Lower lobe of right lung (tissue), 2 donors: ENCODE data around the gene TEX9. TPM values are rescaled to one million over a fixed set of nuclear protein-coding genes. Genes with fewer than 3 reads are reported as not detected.

Experiments
- ATAC-seq, 2 donors: fragments of 200-7000 bp; cut with Tn5 transposase; one replicate each; pipeline ENCODE4 v1.9.1; 2020 to 2022; ENCODE audit warnings: mild to moderate bottlenecking in 2 of 2, moderate library complexity in 2 of 2
- DNase-seq: peaks from one replicate; pipeline ENCODE4 v3.0.0-alpha.2; 2020
- H3K27ac ChIP-seq: fragments of 200-600 bp; one replicate; pipeline ENCODE4 v1.8.0; 2022
- H3K27me3 ChIP-seq: fragments of 200-600 bp; one replicate; pipeline ENCODE4 v1.8.0; 2022; ENCODE audit warnings: low read depth
- H3K36me3 ChIP-seq: fragments of 200-600 bp; one replicate; pipeline ENCODE4 v1.8.0; 2022; ENCODE audit warnings: mild to moderate bottlenecking
- H3K4me1 ChIP-seq: fragments of 200-600 bp; one replicate; pipeline ENCODE4 v1.8.0; 2022
- H3K4me3 ChIP-seq: fragments of 200-600 bp; one replicate; pipeline ENCODE4 v1.8.0; 2022; ENCODE audit warnings: mild to moderate bottlenecking
- H3K9me3 ChIP-seq: fragments of 200-600 bp; one replicate; pipeline ENCODE4 v1.8.0; 2022
- intact Hi-C: fragments of 100-400 bp; cut with DNase I; formaldehyde crosslinking; loops from one replicate; pipeline ENCODE4 v1.11.0; 2022
- total RNA-seq: library from RNA; stranded (reverse); fragmentation: NEBNext Ultra II Directional; extraction: Animal tissue kit (Norgen Biotek cat#: 25700); gene quantifications from one replicate; pipeline ENCODE4 v1.2.1, GENCODE V29; 2021
- TF ChIP-seq, protein P1 (sequence below): fragments of 200-600 bp; IDR thresholded peaks from one replicate; pipeline ENCODE4 v1.8.0; 2022; ENCODE audit warnings: antibody characterized with exemption, mild to moderate bottlenecking
- donor health status: DM: no; HTN: yes; CAD: no; lungs with severe emphysema.

The TEX9 gene
- total RNA-seq, 1 donor from 2014 or later: 11.6 TPM

DNA sequence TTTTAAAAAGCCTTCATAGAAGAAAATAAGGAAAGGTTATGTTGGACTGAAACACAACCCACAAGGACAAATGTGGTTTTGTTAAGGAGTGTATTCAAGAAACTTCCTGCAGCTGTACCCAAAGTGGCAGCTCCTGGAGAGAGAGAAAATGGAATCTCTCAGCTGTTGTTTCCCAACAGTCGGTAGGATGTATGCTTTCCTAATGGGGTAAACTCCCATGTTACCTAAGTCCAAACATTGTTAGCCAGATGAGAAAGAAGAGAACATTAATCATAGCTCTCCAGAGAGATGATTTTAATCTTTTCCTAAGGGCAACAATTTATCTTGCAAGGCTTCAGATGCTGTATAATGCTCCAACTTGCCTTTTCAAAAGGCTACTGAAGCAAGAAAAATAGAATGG, 22.6 kb upstream of the TEX9 start:
- Histone ChIP-seq H3K36me3 (no peaks in the 10 kb centered on the region), H3K4me3 (no peak overlapping the region), H3K4me1 (no peaks in the 10 kb centered on the region), H3K27me3 (no peaks in the 10 kb centered on the region), H3K27ac (no peak overlapping the region), H3K9me3 (no peaks in the 10 kb centered on the region)
- intact Hi-C loops: no loop called here
- ATAC-seq (no peak), DNase-seq (no peak)
- TF ChIP-seq, protein P1, sequence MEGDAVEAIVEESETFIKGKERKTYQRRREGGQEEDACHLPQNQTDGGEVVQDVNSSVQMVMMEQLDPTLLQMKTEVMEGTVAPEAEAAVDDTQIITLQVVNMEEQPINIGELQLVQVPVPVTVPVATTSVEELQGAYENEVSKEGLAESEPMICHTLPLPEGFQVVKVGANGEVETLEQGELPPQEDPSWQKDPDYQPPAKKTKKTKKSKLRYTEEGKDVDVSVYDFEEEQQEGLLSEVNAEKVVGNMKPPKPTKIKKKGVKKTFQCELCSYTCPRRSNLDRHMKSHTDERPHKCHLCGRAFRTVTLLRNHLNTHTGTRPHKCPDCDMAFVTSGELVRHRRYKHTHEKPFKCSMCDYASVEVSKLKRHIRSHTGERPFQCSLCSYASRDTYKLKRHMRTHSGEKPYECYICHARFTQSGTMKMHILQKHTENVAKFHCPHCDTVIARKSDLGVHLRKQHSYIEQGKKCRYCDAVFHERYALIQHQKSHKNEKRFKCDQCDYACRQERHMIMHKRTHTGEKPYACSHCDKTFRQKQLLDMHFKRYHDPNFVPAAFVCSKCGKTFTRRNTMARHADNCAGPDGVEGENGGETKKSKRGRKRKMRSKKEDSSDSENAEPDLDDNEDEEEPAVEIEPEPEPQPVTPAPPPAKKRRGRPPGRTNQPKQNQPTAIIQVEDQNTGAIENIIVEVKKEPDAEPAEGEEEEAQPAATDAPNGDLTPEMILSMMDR: no peak

DNA sequence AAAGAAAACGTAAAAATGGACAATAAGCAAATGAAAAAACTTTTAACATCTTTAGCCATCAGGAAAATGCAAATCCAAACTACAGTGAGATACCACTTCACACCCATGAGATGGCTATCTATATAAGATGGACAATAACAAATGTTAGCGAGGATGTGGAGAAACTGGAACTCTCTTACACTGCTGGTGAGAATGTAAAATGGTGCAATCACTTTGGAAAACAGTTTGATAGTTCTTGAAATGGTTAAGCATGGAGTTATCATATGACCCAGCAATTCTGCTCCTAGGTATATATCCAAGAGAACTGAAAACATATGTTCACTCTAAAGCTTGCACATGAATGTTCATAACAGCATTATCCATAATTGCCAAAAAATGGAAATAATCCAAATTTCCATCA, 21.3 kb upstream of the TEX9 start:
- Histone ChIP-seq H3K27ac (no peak overlapping the region), H3K27me3 (no peaks in the 10 kb centered on the region), H3K36me3 (no peaks in the 10 kb centered on the region), H3K9me3 (no peaks in the 10 kb centered on the region), H3K4me3 (no peak overlapping the region), H3K4me1 (no peaks in the 10 kb centered on the region)
- DNase-seq: no peak
- TF ChIP-seq, protein P1: no peak
- ATAC-seq: no peak
- intact Hi-C loops: no loop called here

DNA sequence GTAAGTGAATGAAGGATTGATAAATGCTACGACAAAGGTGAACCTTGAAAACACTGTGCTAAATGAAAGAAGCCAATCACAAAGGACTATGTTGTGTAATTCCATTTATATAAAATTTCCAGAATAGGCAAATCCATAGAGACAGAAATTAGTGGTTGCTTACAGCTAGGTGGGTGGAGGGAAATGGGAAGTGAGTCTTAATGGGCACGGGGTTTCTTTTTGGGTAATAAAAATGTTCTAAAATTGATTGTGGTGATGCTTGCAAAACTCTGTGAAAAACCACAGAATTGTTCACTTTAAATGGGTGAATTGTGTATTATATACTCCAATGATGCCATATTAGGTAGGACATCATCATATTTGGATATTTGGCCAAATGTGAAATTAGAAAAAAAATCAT, 20.9 kb upstream of the TEX9 start:
- no peak overlapping the region for H3K4me3 ChIP-seq
- TF ChIP-seq, protein P1: no peak
- no peaks in the 10 kb centered on the region for H3K36me3 ChIP-seq
- ATAC-seq: no peak
- H3K27me3 ChIP-seq: no peaks in the 10 kb centered on the region
- DNase-seq: no peak
- H3K27ac ChIP-seq: no peak overlapping the region
- no peaks in the 10 kb centered on the region for H3K4me1 ChIP-seq
- intact Hi-C loops: no loop called here
- no peaks in the 10 kb centered on the region for H3K9me3 ChIP-seq

DNA sequence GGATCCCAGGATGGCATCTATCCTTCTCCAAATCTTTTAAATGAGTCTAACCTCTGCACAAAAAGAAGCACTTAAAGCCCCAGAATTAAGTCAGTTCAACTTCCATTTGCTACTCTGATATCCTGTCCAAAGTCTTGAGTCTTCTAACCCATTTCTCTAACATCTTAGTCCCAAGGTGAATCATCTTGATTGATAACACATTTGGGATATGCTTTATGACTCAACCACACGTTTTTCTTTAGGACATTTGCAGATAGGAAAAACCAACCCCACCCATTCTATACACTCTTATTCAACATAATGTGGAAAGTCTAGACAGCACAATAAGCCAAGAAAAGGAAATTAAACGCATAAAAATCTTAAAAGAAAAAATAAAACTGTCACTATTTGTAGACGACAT, 18.8 kb upstream of the TEX9 start:
- ATAC-seq (no peak), DNase-seq (no peak)
- intact Hi-C loops: no loop called here
- no peak overlapping the region for H3K27ac ChIP-seq
- no peaks in the 10 kb centered on the region for H3K36me3 ChIP-seq
- H3K4me3 ChIP-seq: no peak overlapping the region
- H3K4me1 ChIP-seq: no peaks in the 10 kb centered on the region
- H3K9me3 ChIP-seq: no peaks in the 10 kb centered on the region
- TF ChIP-seq, protein P1: no peak
- no peaks in the 10 kb centered on the region for H3K27me3 ChIP-seq

DNA sequence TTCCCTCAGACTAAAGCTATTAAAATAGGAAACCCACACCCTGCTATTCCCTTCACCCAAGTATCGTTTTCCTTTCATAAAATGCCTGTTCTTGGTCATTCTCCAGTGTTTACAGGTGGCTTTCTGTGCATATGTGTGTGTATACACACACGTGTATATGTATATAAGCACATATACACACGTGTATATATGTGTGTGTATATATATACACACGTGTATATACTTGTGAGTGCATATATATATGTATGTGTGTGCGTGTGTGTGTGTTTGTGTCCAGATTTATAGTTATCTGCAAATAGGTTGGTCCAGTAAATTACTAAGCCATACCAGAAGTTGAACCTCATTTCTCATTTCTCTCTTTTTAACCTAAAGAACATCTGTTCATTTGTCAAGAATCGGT, 15.7 kb upstream of the TEX9 start:
- TF ChIP-seq, protein P1: no peak
- DNase-seq (no peak), ATAC-seq (no peak)
- Histone ChIP-seq H3K4me3 (no peak overlapping the region), H3K4me1 (no peaks in the 10 kb centered on the region), H3K36me3 (no peaks in the 10 kb centered on the region), H3K27me3 (no peaks in the 10 kb centered on the region), H3K27ac (no peak overlapping the region), H3K9me3 (no peaks in the 10 kb centered on the region)
- intact Hi-C loops: no loop called here

DNA sequence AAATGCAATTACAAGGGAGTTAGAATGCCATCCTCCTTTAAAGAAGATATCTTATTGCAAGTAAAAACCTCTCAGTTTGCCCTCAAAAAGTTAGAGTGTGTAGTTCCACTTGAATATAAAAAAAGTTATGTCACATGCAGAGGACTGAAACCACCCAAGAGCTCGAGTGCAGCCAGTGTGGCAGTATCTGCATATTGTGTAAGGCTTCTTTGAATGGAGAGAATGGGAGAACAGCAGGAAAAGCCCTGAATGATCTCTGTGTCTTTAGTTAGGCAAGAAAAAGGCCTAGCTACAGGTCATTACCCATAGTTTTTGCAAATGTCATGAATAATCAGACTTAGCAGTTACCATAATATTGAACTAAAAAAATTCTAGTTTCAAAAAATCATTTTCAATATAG, 13.9 kb upstream of the TEX9 start:
- H3K27ac ChIP-seq: no peak overlapping the region
- ATAC-seq: no peak
- TF ChIP-seq, protein P1: no peak
- H3K4me3 ChIP-seq: no peak overlapping the region
- no peaks in the 10 kb centered on the region for H3K36me3 ChIP-seq
- H3K4me1 ChIP-seq: no peaks in the 10 kb centered on the region
- intact Hi-C loops: no loop called here
- no peaks in the 10 kb centered on the region for H3K27me3 ChIP-seq
- H3K9me3 ChIP-seq: no peaks in the 10 kb centered on the region
- DNase-seq: no peak
